ENCODE results near the gene C4orf50.

DNA sequence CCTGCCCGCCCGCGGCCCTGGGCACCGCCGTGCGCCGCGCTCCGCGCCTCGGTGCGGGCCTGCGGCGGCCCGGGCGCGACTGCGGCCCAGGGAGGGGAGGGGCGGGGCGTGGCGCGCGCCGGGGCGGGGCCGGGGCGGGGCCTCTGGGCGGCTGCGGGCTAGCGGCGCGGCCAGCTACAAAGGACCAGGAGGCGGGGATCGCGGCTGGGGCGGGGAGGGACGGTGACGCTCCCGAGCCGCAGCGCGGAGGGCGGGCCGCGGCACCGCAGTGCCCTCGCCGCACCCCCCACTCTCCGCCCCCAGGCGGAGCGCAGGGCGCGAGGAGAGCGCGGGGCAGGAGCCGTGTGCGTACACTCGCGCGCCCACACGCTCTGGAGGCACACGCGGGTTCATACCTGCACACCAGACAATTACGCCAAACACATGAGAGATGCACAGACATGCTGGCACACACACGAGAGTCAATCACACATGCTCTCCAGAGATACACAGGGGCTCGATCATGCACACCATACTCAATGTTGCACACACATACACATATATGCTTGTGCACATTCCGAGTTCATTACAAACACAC, 125.1 kb downstream of the C4orf50 start, which contains the start of gene CRMP1:
- TF ChIP-seq EZH2 (IDR thresholded peaks at IDR 0.05; ENCODE audit: low read depth): no peak
- TF ChIP-seq, protein P1, sequence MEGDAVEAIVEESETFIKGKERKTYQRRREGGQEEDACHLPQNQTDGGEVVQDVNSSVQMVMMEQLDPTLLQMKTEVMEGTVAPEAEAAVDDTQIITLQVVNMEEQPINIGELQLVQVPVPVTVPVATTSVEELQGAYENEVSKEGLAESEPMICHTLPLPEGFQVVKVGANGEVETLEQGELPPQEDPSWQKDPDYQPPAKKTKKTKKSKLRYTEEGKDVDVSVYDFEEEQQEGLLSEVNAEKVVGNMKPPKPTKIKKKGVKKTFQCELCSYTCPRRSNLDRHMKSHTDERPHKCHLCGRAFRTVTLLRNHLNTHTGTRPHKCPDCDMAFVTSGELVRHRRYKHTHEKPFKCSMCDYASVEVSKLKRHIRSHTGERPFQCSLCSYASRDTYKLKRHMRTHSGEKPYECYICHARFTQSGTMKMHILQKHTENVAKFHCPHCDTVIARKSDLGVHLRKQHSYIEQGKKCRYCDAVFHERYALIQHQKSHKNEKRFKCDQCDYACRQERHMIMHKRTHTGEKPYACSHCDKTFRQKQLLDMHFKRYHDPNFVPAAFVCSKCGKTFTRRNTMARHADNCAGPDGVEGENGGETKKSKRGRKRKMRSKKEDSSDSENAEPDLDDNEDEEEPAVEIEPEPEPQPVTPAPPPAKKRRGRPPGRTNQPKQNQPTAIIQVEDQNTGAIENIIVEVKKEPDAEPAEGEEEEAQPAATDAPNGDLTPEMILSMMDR (conservative IDR thresholded peaks at IDR 0.05): no peak

Measured in PC-9 (cell line).